ENCODE measurements around the gene CITED2.

DNA sequence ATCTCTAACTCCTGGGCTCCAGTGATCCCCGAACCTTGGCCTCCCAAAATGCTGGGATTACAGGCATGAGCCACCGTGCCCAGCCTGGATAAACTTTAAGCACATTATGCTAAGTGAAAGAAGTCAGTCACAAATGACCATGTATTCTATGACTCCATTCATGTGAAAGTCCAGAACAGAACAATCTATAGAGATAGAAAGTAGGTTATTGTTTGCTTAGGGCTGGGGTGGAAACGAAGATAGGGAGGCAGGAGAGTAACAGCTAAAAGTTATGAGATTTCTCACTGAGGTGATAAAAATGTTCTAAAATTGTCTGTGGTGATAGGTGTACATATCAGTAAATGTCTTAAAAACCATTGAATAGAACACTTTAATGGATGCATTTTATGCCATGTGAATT lies 40.9 kb upstream of the CITED2 start:
- TF ChIP-seq EZH2 (IDR thresholded peaks at IDR 0.05) (no peak), POLR2AphosphoS5 (IDR thresholded peaks at IDR 0.05; ENCODE audit: borderline replicate concordance, low read depth, low read length) (no peak), FOXP2 (optimal IDR thresholded peaks at IDR 0.05; ENCODE audit: control extremely low read depth, extremely low read length, insufficient read depth) (no peak)

Measured in SK-N-MC (cell line).